ENCODE results near the gene LRRN4.

DNA sequence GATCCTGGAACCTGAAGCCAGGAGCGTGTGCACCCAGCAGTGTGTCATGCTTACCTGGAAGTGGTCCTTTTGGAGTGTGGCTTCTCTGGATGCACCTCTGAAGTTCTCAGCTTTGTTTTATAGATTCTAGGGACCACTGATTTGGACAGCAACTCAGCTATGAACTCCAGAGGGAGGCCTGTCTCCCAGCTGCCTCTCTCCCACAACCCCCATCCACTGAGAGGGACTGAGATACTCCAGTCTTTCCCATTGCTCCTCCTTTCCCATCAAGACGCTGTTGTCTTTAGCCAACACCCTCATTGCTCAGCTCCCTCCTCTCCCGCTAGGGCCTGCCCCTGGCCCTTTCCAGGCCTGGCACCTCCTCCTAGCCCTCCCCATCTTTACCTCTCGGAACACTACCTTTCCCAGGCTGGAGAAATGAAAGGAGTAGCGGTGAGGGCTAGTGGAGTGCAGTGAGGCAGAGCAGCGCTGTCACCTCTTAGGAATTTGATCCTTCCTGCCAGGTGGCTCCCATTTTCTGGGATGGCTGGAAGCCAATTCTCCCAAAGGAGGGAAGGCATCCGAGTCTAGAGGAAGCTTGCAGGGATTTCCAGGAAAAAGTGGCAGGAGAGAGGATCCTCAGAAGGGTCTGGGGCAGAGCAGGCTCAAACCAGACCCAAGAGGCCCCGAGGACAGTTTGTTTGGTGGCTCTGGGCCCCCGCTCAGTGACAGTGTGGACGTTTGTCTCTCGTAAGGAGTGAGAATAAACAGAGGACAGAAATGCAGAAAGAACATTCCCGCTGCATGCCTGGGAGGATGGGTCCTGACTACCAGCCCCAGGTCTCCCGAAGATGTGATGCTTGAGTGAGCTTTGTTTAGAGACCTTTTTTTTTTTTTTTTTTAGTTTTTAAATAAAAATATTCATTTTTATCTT lies at the start of gene LRRN4:
- TF ChIP-seq, protein P1, sequence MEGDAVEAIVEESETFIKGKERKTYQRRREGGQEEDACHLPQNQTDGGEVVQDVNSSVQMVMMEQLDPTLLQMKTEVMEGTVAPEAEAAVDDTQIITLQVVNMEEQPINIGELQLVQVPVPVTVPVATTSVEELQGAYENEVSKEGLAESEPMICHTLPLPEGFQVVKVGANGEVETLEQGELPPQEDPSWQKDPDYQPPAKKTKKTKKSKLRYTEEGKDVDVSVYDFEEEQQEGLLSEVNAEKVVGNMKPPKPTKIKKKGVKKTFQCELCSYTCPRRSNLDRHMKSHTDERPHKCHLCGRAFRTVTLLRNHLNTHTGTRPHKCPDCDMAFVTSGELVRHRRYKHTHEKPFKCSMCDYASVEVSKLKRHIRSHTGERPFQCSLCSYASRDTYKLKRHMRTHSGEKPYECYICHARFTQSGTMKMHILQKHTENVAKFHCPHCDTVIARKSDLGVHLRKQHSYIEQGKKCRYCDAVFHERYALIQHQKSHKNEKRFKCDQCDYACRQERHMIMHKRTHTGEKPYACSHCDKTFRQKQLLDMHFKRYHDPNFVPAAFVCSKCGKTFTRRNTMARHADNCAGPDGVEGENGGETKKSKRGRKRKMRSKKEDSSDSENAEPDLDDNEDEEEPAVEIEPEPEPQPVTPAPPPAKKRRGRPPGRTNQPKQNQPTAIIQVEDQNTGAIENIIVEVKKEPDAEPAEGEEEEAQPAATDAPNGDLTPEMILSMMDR (IDR thresholded peaks at IDR 0.05; ENCODE audit: low read depth, low read length), result no peak
- TF ChIP-seq EZH2phosphoT487 (IDR thresholded peaks at IDR 0.05; ENCODE audit: low read depth), result no peak
